ENCODE results near the gene C17orf107. TPM values are rescaled to one million over a fixed set of nuclear protein-coding genes. Genes with fewer than 3 reads are reported as not detected.
"Not testable (repeated sequence)": the region's sequence is repeated elsewhere in the genome, so short reads cannot be mapped to it uniquely, and the experiment has no call there.

Gene C17orf107
- total RNA-seq, 1 experiment from 2014 or later = 2.4 TPM

GRCh38 chr17:4908711-4909496 is 9.6 kb downstream of the C17orf107 start:
- Histone ChIP-seq H3K36me3 (ENCODE audit: control insufficient read depth, insufficient read depth, low read length) (no peaks in the 10 kb centered on the region), H3K9me3 (ENCODE audit: control insufficient read depth, insufficient read depth, low read depth, low read length) (no peaks in the 10 kb centered on the region), H3K27ac (ENCODE audit: low read length) (peak overlapping the region; percentile 34; the same call in 1 of the 2 replicates), H3K4me1 (ENCODE audit: control insufficient read depth, insufficient read depth, low read length) (peaks cover 8% of the 10 kb centered on the region; the same call in 1 of the 2 replicates), H3K27me3 (ENCODE audit: control insufficient read depth, insufficient read depth, low read length) (no peaks in the 10 kb centered on the region), H3K4me3 (ENCODE audit: low read depth in 2 of 2, low read length in 2 of 2) (no peak overlapping the region)
- in situ Hi-C loops (cut with HindIII; ENCODE audit: low pct_unique_long_range_greater_than_20kb, low sequenced_read_pairs) (no loop called here), intact Hi-C loops (cut with micrococcal nuclease; ENCODE audit: unreplicated experiment) (no loop called here)
- ATAC-seq (peak; percentile 96), DNase-seq (ENCODE audit: low read depth, low spot score) (peak; percentile 65)
- CTCF ChIA-PET = interaction anchor here (0.6 to 1.1 kb wide), 3 partner anchors 10 to 28 kb away, joined by 3 to 4 read pairs (median 4); partner anchors contain the start of gene C17orf107
- no TSS peak for BruUV-seq (replicated peaks)
- peak; percentile 90 for TF ChIP-seq CTCF (IDR thresholded peaks at IDR 0.05)
- TF ChIP-seq POLR2AphosphoS5 (IDR thresholded peaks at IDR 0.05; ENCODE audit: low read depth, low read length) = no peak
- POLR2A ChIA-PET = no interaction called here

GRCh38 chr17:4913994-4914393 is 14.7 kb downstream of the C17orf107 start:
- POLR2A ChIA-PET = interaction anchor here (0.6 kb wide), 1 partner anchor 110 kb away, joined by 3 read pairs; no protein-coding TSS in a partner anchor
- ATAC-seq = no peak
- in situ Hi-C loops (cut with HindIII; ENCODE audit: low pct_unique_long_range_greater_than_20kb, low sequenced_read_pairs) = no loop called here

GRCh38 chr17:4914551-4914950 is 15.2 kb downstream of the C17orf107 start:
- ATAC-seq; H3K36me3 ChIP-seq (ENCODE audit: control insufficient read depth, insufficient read depth, low read length); H3K4me1 ChIP-seq (ENCODE audit: control insufficient read depth, insufficient read depth, low read length); BruUV-seq (replicated peaks); H3K27ac ChIP-seq (ENCODE audit: low read length); DNase-seq (ENCODE audit: low read depth, low spot score); H3K4me3 ChIP-seq (ENCODE audit: low read depth in 2 of 2, low read length in 2 of 2); POLR2A ChIA-PET; intact Hi-C loops (cut with micrococcal nuclease; ENCODE audit: unreplicated experiment); CTCF ChIA-PET; H3K9me3 ChIP-seq (ENCODE audit: control insufficient read depth, insufficient read depth, low read depth, low read length); H3K27me3 ChIP-seq (ENCODE audit: control insufficient read depth, insufficient read depth, low read length); in situ Hi-C loops (cut with HindIII; ENCODE audit: low pct_unique_long_range_greater_than_20kb, low sequenced_read_pairs): not testable (repeated sequence)

More at GRCh38 chr17:4913994-4914393, 14.7 kb downstream of the C17orf107 start:
- Histone ChIP-seq H3K27ac (ENCODE audit: low read length) (no peak overlapping the region), H3K27me3 (ENCODE audit: control insufficient read depth, insufficient read depth, low read length) (no peaks in the 10 kb centered on the region), H3K36me3 (ENCODE audit: control insufficient read depth, insufficient read depth, low read length) (no peaks in the 10 kb centered on the region), H3K4me1 (ENCODE audit: control insufficient read depth, insufficient read depth, low read length) (no peaks in the 10 kb centered on the region), H3K9me3 (ENCODE audit: control insufficient read depth, insufficient read depth, low read depth, low read length) (no peaks in the 10 kb centered on the region), H3K4me3 (ENCODE audit: low read depth in 2 of 2, low read length in 2 of 2) (no peak overlapping the region)
- no peak for DNase-seq (ENCODE audit: low read depth, low spot score)
- CTCF ChIA-PET = no interaction called here
- TF ChIP-seq CTCF (IDR thresholded peaks at IDR 0.05) (no peak), REST (IDR thresholded peaks at IDR 0.05; ENCODE audit: insufficient read depth in 1 of 2, low read depth in 2 of 2, low read length in 1 of 2) (no peak), TCF7L2 (IDR thresholded peaks at IDR 0.05; ENCODE audit: low read depth, low read length) (no peak), SIN3A (IDR thresholded peaks at IDR 0.05; ENCODE audit: borderline replicate concordance, insufficient read depth, low read depth, low read length) (no peak), POLR2AphosphoS5 (IDR thresholded peaks at IDR 0.05; ENCODE audit: low read depth, low read length) (no peak)
- no TSS peak for BruUV-seq (replicated peaks)
- intact Hi-C loops (cut with micrococcal nuclease; ENCODE audit: unreplicated experiment) = no loop called here
